Rectal smooth muscle tissue (tissue), 1 donor: ENCODE measurements around the gene PHTF1.

Source experiments
- H3K27ac ChIP-seq: one replicate; pipeline ENCODE4 v1.7.0; 2013; ENCODE audit warnings: low read depth, low read length, inconsistent platforms
- H3K27me3 ChIP-seq: one replicate; pipeline ENCODE4 v1.7.0; 2013; ENCODE audit warnings: low read length; ENCODE audit not compliant: control insufficient read depth, insufficient read depth
- H3K36me3 ChIP-seq: one replicate; pipeline ENCODE4 v1.7.0; 2013; ENCODE audit warnings: low read length; ENCODE audit not compliant: control insufficient read depth, insufficient read depth
- H3K4me1 ChIP-seq: one replicate; pipeline ENCODE4 v1.7.0; 2013; ENCODE audit warnings: low read length; ENCODE audit not compliant: control insufficient read depth, insufficient read depth
- H3K4me3 ChIP-seq: one replicate; pipeline ENCODE4 v1.7.0; 2013; ENCODE audit warnings: low read length
- H3K9ac ChIP-seq: one replicate; pipeline ENCODE4 v1.7.0; 2013; ENCODE audit warnings: low read length

The PHTF1 gene

GRCh38 chr1:113647164-113647563, 112.1 kb downstream of the PHTF1 start:
- Histone ChIP-seq H3K4me3 (no peak overlapping the region), H3K4me1 (no peaks in the 10 kb centered on the region), H3K36me3 (peaks cover 4% of the 10 kb centered on the region), H3K27me3 (no peaks in the 10 kb centered on the region), H3K27ac (no peak overlapping the region), H3K9ac (no peak overlapping the region)
